HG03196 (cell line): Measurements from ENCODE around the gene NF2.
"Not testable (repeated sequence)": the region's sequence is repeated elsewhere in the genome, so short reads cannot be mapped to it uniquely, and the experiment has no call there.

Experiments used
- ATAC-seq: cut with Tn5 transposase; IDR thresholded peaks from one replicate; pipeline ENCODE4 v1.9.1; 2021; ENCODE audit not compliant: unreplicated experiment

The NF2 gene

DNA sequence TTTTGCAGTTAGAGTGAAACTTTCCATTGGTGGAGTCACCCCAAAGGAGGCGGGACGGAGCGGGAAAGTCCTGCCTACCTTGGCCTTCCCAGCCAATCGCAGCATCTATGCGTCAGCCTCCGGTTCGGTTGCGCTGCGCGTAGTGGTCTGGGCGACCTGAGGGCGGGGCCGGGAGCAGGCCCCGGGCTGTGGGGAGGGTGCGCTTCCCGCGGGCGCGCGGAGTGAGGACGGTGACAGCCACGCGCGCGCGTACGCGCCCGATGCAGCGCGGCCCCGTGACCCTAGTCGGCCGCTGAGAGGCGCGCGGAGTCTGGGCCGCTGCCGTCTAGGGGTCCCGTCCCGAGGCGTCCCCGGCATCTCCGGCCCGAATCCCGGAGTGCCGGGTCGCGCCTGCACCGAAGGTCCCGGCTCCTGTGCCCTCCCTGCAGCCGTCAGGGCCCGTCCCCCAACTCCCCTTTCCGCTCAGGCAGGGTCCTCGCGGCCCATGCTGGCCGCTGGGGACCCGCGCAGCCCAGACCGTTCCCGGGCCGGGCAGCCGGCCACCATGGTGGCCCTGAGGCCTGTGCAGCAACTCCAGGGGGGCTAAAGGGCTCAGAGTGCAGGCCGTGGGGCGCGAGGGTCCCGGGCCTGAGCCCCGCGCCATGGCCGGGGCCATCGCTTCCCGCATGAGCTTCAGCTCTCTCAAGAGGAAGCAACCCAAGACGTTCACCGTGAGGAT, at the start of gene NF2:
Gene NF2 (plus strand): TSS at position 276 of the 718 bp plus-strand sequence. CDS start 366 bp downstream, at position 642.
- peak; percentile 91 for ATAC-seq

DNA sequence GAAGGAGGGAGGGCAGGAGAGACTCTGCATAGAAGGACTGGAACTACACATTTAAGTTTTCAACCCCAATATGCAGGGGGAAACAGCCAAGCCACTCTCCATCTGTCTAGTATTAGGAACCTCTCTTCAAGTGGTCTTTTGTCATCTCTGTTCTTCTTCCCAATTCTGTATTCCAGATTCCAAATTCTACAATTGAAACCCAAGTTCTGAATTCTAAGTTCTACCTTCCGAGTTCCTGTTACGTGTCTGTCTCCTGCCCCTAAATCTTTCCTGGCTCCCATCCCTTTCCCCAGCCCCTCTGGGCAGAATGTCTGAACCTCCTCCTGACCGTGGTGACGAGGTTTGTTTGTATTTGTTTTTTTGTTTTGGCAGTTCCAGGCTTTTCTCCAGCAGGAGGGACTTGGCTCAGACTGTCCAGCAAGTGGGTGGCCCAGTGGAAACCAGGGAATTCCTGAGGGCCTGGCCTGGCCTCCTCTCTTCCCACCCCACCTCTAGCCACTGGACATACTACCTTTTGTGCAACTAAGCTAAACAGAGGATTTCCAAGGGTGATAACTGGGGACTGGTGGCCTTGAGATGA, 48.3 kb upstream of the NF2 start:
- no peak for ATAC-seq

DNA sequence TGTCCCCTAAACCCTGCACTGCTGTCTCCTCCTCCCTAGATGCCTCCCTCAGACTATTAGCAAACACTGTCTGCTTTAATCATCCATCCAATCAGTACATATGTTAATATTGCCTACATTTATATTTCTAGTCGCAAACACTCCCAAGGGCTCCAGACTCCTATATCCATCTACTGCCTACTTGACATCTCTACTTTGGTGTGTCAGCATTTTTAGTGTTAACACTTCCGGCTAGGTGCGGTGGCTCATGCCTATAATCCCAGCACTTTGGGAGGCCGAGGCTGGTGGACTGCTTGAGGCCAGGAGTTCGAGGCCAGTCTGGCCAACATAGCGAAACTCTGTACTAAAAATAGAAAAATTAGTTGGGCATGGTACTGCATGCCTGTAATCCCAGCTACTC, 44.4 kb upstream of the NF2 start:
- ATAC-seq, result no peak

DNA sequence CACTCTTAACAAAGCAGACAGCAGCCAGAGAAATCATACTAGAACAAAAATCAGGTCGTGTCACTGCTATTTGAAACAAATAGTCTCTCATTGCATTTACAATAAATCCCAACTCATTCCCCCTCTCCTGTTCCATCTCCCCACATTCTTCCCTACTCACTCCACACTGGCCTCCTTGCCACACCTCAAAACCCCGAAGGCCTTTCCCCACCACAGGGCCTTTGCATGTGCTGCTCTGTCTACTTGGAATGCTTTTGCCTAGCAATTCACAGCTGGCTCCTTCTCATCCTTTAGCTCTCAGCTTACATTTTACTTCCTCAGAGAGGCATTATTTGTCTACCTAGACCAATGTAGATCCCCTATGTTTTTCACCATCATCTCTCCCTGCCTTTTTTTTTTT, 43.6 kb upstream of the NF2 start:
- no peak for ATAC-seq

DNA sequence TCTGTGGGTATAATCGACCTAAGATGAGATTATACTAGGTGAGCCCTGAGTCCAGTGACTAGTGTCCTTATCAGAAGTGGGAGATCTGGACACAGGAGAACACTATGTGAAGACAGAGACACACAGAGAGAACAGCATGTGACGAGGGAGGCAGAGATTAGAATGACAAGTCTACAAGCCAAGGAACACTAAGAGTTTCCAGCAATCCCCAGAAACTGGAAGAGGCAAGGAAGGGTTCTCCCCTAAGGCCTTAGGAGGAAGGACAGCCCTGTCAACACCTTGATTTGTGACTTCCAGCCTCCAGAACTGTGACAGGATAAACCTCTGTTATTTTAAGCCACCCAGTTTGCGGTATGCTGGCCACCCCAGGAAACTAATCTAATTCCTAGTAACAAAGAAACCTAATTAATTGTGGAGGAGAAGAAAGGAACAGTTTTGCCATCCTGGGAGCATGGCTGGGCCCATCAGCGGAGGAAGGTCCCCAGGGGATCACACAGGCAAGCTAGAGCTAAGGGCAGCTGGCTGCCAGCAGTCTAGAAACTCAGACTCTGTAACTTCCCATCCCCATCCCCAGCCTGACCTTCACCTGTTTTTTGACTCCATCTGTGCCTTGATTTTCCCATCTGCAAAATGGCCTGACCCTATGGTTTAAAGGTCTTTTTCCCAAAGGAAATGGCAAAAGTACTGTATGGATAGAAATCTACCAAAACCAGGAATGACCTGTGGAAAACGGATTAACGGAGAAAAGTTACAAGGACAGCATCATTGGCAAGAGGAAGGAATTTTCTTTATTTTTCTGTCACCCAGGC, 39.6 kb upstream of the NF2 start:
- no peak for ATAC-seq

DNA sequence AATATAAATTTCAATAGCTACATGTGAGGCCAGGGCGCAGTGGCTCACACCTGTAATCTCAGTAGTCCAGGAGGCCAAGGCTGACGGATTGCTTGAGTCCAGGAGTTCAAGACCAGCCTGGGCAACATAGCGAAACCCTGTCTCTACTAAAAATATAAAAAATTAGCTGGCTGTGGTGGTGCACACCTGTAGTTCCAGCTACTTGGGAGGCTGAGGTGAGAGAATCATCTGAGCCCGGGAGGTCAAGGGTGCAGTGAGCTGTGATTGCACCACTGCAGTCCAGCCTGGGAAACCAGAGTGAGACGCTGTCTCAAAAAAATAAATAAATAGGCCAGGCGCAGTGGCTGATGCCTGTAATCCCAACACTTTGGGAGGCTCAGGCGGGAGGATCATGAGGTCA, 36.9 kb upstream of the NF2 start:
- not testable (repeated sequence) for ATAC-seq

DNA sequence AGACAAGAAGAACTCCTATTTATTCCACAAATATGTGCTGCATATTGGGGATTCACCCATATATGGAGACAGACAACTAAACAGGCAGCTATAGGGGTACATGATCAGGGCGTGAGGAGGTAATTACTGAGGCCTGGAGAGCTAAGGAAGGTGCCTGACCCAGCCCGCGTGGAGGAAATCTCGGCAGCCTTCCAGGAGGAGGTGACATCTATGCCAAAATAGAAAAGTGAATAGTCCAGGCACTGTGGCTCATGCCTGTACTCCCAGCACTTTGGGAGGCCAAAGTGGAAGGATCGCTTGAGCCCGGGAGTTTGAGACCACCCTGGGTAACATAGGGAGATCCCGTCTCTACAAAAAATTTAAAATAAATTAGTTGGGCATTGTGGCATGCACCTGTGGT, 36.1 kb upstream of the NF2 start:
- no peak for ATAC-seq

DNA sequence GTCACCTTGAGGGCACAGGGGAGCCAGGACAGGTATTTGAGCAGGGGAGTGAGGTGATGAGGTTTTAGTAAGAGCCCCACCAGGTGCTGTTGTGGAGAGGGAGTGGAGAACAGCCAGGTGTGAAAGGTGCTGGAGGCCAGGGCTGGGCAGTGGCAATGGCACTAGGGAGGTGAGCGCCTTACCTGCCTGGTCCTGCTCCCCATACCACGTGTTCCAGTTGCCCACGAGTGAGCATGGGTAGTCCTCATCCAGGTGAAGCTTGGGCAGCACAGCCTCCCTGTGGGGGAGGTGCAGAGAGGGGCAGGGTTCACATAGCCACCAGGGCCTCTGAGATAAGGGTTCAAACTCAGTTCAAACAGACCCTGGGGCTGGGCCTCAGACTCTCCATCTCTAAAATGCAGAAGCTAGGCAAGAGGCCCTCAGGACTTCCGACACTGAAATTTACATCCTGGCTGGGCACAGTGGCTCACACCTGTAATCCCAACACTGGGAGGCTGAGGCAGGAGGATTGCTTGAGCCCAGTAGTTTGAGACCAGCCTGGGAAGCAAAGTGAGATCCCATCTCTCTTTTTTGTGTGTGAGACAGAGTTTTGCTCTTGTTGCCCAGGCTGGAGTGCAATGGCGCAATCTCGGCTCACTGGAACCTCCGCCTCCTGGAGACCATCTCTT, 34.3 kb upstream of the NF2 start:
- ATAC-seq, result no peak

DNA sequence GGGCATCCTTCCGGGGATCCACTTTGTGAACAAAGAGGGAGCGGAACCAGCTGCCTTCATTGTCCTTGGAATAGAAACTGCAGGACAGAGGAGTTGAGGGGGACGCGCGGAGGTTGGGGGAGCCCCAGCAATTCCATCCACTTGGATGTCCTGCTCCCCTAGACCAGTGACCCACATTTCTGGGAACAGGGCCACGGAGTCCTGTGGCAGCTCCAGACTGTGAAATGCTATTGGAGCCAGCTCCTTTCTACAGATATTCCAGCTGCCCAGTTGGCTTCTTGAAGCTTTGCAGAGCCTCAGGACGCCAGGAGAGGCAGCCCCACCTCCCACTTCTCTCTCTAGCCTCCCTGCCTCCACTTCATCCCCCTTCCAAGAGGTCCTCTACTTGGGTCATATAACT, 33.0 kb upstream of the NF2 start:
- no peak for ATAC-seq

DNA sequence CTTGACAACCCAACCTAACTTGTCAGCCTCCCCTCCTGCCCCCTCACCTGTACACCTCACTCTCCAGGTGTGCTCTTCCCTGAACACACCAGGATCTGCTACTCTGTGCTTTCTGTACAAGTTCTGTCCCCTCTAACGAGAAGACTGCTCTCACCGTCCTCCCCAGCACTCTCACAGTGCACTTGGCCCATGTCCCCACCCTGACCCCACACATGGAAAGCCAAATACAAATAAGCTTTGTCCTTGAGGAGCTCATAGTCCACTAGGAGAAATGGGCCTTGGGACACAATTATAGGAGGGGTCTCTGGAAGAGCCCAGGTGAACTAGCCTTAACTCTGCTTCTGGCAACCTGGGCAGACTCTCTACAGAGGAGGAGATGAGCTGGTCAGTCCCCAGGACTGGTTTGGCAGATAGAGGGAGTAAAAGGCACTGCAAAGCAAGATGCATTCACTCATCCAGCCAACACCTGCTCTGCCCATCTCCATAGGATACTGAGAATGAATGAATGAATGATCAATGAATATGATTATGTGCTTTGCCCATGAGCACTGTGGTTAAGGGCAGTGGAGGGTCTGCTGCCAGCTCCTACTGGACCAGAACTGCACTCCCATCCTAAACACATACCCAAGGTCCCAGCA, 32.4 kb upstream of the NF2 start:
- ATAC-seq, result no peak

DNA sequence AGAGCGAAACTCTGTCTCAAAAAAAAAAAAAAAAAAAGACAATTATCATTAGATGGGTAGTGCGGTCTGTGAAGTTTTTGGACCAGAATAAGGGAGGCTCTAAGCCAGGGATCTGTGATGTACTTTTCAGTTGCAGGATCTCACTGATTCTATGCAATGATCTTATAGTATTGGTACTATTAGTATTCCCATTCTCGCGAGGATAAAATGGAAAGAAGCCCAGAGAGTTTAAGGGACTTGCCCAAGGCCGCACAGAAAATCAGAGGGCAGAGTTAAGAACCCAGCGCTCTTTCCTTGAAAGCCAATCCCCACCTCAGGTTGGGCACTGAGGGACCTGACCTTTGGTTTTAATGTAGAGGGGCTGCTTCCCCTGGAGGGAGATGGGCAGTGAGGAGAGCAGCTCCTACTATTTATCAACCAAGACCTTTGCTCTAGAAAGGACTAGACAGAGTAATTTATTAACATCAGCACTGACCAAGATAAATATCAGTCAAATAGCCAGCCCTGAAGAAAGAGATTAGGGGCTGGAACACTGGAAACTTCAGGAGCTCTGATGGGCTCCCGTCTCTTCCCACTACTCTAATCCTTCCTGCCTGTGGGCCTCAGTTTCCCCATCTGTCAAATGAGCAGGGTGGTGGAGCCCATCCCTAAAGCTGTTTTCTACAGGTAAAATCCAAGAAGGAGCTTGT, 28.5 kb upstream of the NF2 start:
- no peak for ATAC-seq

DNA sequence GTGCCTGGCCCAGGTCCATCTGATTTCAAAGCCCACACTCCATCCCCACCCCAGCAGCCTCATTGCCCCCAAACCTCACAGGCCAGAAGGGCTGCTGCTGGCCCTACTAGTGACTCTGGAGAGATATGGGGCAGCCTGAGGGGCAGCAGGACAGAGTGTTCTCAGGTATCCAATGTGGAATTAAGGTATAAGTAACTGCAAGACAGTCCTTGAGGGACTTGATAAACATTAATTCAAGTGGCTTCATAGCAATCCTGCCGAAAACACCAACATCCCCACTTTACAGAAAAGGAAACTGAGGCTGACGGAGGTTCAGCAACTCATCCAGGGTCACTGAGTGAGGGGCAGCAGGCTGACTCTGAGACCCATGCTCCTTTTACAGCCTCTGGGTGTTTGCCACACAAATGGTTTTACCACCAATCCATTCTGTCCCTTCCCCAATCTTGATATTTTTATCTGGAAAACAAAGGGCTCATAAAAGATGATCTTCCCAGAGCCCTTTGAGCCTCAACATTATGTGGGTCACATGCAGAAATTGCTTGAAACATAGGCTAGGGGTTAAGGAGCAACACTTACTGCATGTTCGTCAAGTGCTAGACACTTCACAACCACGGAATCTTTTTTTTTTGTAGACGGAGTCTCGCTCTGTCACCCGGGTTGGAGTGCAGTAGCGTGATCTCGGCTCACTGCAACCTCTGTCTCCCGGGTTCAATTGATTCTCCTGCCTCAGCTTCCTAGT, 24.8 kb upstream of the NF2 start:
- ATAC-seq, result no peak

DNA sequence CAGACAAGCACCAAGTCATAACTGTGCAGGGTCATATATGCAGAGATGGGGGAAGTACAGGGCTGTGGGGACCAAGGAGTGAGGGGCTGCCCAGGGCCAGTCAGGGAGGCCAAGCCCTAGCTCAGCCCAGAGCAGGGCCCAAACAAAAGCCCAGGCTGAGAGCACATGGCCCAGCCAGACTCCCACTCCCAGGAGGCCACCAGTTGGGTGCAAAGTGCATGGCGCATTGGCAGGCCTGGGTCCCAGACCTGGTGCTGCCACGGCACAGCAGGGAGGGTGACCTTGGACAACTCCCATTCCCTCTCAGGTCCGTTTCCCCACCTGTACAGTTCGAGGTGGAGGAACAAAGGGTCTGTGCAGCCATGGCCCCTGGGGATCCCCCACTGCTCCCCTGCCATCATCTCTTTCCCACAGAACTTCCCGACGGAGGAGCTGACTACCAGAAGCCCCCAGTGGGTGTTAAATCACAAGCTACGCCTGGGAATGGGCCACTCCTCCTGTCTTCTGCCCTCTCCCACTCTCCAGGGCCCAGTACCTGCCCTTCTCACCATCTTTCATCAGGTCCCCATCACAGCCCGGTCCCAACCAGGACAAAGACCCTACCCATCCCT, 23.1 kb upstream of the NF2 start:
- peak; percentile 28 for ATAC-seq

DNA sequence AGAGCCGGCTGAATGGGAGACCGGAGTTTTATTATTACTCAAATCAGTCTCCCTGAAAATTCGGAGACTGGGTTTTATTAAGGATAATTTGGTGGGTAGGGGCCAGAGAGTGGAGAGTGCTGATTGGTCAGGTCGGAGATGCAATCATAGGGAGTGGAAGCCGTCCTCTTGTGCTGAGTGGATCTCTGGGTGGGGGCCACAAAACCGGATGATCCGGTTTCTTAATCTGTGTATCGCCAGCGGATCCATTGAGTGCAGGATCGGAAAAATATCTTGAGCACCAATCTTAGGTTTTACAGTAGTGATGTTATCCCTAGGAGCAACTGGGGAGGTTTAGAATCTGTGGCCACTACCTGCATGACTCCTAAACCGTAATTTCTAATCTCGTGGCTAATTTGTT, 21.6 kb upstream of the NF2 start:
- no peak for ATAC-seq

DNA sequence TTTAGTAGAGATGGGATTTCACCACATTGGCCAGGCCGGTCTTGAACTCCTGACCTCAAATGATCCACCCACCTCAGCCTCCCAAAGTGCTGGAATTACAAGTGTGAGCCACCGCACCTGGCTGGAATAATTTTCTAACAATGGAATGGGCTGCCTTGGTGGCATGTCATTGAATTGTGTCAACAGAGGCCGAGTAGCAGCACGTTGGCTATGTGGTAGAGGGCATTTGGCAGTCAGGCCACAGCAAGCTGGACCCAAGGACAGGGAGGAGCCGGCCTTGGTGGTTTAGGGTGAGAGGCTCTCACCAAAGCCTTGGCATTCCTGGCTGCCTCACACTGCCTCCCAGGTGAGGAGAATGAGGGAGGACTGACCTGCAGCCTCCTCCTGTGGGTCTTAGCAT, 18.5 kb upstream of the NF2 start:
- no peak for ATAC-seq

DNA sequence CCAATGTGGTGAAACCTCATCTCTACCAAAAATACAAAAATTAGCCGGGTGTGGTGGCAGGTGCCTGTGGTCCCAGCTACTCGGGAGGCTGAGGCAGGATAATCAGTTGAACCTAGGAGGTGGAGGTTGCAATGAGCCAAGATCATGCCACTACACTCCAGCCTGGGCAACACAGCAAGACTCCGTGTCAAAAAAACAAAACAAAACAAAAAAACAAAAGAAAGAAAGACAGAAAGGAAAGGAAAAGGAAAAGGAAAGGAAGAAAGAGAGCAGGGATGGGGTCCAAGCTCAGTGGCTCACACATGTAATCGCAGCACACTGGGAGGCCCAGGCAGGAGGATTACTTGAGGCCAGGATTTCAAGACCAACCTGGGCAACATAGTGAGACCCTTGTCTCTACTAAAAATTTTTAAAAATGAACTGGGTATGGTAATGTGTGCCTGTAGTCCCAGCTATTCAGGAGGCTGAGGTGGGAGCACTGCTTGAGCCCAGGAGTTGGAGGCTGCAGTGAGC, 17.2 kb upstream of the NF2 start:
- not testable (repeated sequence) for ATAC-seq

DNA sequence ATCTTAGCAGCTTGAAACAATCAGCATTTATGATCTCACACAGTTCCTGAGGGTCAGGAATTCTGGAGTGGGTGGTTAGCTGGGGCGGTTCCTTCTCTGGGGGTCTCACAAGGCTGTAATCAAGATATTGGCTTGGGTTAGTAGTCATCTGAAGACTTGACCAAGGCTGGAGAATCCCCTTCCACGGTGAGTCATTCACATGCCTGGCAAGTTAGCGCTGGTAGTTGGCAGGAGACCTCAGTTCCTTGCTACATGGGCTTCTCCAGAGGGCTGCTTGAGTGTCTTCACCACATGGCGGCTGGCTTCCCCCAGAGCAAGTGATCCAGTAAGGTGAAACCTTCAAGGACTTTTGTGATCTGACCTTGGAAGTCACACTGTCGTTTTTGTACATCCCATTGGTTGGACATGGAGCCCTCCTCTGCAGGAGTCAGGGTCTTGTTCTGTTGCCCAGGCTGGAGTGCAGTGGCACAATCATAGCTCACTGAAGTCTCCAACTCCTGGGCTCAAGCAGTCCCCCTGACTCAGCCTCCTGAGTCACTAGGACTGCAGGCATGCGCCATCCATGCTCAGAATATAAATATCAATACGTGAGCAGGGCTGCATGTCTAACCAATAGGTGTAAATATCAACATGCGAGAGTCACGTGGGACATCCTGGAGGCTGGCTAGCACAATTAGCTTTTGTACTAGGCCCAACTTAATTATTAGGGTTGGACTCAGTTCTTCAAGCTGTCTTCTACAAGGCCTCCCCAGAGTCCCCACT, 15.3 kb upstream of the NF2 start:
- ATAC-seq, result no peak

DNA sequence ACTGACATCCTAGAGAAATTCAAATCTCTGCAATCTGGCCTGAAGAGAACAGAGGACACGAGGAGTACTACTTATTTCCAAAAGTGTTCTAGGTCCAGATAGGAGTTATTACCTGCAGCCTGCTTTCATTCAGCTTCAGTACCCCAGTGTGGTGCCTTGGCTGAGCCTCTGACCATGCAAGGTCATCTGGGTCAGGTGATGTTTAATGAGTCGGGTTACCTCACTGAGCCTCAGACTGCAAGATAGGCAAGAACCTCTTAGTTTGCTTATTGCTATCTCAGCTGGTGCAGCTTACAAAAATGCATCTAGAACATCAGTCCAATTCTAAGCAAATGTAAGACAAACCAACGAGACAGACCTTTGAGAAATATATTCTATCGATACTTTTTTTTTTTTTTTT, 9.5 kb upstream of the NF2 start:
- ATAC-seq, result no peak
